Activated CD8-positive, alpha-beta T cell treated with anti-CD3 and anti-CD28 coated beads for 36 hours (primary cell): ENCODE data around the gene SERGEF. TPM values are rescaled to one million over a fixed set of nuclear protein-coding genes. Genes with fewer than 3 reads are reported as not detected.

Experiments used
- ATAC-seq: fragments of 200-7000 bp; cut with Tn5 transposase; one replicate; pipeline ENCODE4 v1.10.0; 2021; ENCODE audit warnings: mild to moderate bottlenecking, moderate library complexity
- CTCF ChIA-PET: fragments of 350-600 bp; sonication (Branson Sonifier 250); formaldehyde crosslinking; loops from one replicate; lab custom pipeline; 2021; ENCODE audit warnings: antibody characterized with exemption; lab: Charles Lee
- POLR2A ChIA-PET: fragments of 350-600 bp; sonication (Branson Sonifier 250); formaldehyde crosslinking; loops from one replicate; lab custom pipeline; 2021; ENCODE audit warnings: antibody characterized with exemption; lab: Charles Lee
- DNase-seq: peaks from one replicate; pipeline ENCODE4 v3.0.0-alpha.2; 2020
- H3K27ac Mint-ChIP-seq: one replicate; pipeline ENCODE4 v1.8.0; 2021; ENCODE audit warnings: mild to moderate bottlenecking, mixed read lengths
- H3K27me3 Mint-ChIP-seq: one replicate; pipeline ENCODE4 v1.8.0; 2021; ENCODE audit warnings: mixed read lengths
- H3K36me3 Mint-ChIP-seq: one replicate; pipeline ENCODE4 v1.8.0; 2021; ENCODE audit warnings: low read depth, mixed read lengths
- H3K4me1 Mint-ChIP-seq: one replicate; pipeline ENCODE4 v1.8.0; 2021; ENCODE audit warnings: low read depth, mixed read lengths
- H3K4me3 Mint-ChIP-seq: one replicate; pipeline ENCODE4 v1.8.0; 2021; ENCODE audit warnings: mild to moderate bottlenecking, moderate library complexity, mixed read lengths
- H3K9me3 Mint-ChIP-seq: one replicate; pipeline ENCODE4 v1.8.0; 2021; ENCODE audit warnings: mixed read lengths
- intact Hi-C: fragments of 100-400 bp; cut with micrococcal nuclease; formaldehyde crosslinking; loops from one replicate; pipeline ENCODE4 v1.10.0; 2022
- total RNA-seq, 2 experiments: library from RNA; stranded (reverse); gene quantifications; one replicate each; pipeline ENCODE4 v1.2.3, GENCODE V29; 2021
- TF ChIP-seq, protein P1 (sequence below): fragments of 200-600 bp; IDR thresholded peaks from one replicate; pipeline ENCODE4 v1.8.0; 2022; ENCODE audit warnings: antibody characterized with exemption, mild to moderate bottlenecking

The SERGEF gene
- total RNA-seq, 2 experiments from 2014 or later, result 56.2 to 64.4 TPM

DNA sequence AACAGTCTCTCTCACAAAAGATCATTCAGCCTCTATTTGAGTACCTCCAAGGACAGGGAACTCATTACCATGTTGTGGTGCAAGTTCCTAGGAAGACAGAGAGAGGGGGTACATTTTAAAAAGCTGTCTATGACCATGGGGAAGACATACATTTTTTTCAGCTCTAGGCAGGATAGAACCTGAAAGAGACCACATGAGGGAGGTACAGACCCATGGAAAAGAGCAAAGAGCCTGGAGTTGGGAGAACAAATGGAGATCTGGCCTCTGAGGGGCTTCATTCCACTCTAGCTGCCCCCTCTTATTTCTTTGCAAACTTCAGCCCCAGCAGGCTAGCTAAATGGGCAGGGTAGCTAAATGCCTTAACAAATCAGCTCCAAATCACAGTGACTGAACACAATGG lies 241.9 kb downstream of the SERGEF start:
- H3K4me1 Mint-ChIP-seq, result no peaks in the 10 kb centered on the region
- no peaks in the 10 kb centered on the region for H3K9me3 Mint-ChIP-seq
- TF ChIP-seq, protein P1, sequence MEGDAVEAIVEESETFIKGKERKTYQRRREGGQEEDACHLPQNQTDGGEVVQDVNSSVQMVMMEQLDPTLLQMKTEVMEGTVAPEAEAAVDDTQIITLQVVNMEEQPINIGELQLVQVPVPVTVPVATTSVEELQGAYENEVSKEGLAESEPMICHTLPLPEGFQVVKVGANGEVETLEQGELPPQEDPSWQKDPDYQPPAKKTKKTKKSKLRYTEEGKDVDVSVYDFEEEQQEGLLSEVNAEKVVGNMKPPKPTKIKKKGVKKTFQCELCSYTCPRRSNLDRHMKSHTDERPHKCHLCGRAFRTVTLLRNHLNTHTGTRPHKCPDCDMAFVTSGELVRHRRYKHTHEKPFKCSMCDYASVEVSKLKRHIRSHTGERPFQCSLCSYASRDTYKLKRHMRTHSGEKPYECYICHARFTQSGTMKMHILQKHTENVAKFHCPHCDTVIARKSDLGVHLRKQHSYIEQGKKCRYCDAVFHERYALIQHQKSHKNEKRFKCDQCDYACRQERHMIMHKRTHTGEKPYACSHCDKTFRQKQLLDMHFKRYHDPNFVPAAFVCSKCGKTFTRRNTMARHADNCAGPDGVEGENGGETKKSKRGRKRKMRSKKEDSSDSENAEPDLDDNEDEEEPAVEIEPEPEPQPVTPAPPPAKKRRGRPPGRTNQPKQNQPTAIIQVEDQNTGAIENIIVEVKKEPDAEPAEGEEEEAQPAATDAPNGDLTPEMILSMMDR, result no peak
- H3K27me3 Mint-ChIP-seq, result no peaks in the 10 kb centered on the region
- ATAC-seq, result no peak
- ChIA-PET CTCF (no interaction called here), POLR2A (no interaction called here)
- no peaks in the 10 kb centered on the region for H3K36me3 Mint-ChIP-seq
- intact Hi-C loops, result no loop called here
- DNase-seq, result no peak
- no peak overlapping the region for H3K27ac Mint-ChIP-seq
- H3K4me3 Mint-ChIP-seq, result no peak overlapping the region

DNA sequence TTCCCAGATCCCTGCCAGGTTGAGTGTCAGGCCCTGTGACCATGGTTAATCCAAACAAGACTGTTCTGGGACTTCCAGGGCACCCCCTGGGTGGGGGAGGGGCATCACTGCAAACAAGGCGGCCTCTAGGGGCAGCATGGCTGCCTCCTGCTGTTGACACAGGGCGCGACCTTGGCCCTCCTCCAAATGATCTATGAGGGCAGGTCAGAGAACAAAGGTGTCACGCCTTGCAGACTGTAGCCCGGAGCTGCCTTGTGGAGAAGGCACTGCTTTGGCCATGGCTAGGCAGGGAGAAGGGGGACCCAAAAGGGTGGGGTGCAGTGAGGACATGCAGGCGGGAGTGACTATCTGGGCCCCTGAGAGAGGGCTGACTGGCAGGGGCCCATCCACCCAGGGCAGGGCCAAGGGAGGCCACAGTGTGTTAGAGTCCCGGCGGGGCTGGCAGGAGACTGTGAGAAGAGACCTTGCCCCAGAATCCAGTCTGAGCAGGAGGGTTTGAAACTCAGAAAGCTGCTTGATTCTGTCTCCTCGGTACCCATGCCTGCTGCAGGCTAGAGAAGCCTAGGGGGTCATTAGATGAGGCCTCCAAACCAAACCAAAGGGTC lies 242.7 kb downstream of the SERGEF start:
- ChIA-PET POLR2A (no interaction called here), CTCF (no interaction called here)
- no peaks in the 10 kb centered on the region for H3K9me3 Mint-ChIP-seq
- ATAC-seq (no peak), DNase-seq (peak; percentile 31)
- H3K4me3 Mint-ChIP-seq, result no peak overlapping the region
- intact Hi-C loops, result no loop called here
- H3K36me3 Mint-ChIP-seq, result no peaks in the 10 kb centered on the region
- no peak overlapping the region for H3K27ac Mint-ChIP-seq
- H3K27me3 Mint-ChIP-seq, result no peaks in the 10 kb centered on the region
- TF ChIP-seq, protein P1, result peak; percentile 17
- H3K4me1 Mint-ChIP-seq, result no peaks in the 10 kb centered on the region

DNA sequence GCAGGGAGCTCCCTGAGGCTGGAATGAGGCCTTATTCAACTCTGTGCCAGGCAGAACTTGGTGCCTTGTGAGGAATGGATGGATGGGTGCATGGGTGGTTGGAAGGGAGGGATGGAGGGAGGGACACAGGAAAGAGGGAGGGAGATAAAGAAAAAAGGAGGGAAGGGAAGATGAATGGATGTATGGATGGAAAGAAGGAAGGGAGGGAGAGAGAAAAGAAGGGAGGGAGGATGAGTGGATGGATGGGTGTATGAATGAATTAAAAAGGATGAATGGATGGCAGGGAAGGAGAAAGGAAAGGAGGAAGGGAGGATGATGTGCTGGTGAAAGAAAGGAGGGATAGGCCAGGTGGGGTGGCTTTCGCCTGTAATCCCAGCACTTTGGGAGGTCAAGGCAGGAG lies 243.6 kb downstream of the SERGEF start:
- TF ChIP-seq, protein P1, result no peak
- POLR2A ChIA-PET, result no interaction called here
- Mint-ChIP-seq H3K36me3 (no peaks in the 10 kb centered on the region), H3K27me3 (peaks cover under 1% of the 10 kb centered on the region), H3K4me3 (no peak overlapping the region), H3K9me3 (no peaks in the 10 kb centered on the region), H3K27ac (no peak overlapping the region), H3K4me1 (no peaks in the 10 kb centered on the region)
- intact Hi-C loops, result no loop called here
- DNase-seq, result no peak
- CTCF ChIA-PET, result no interaction called here
- no peak for ATAC-seq

DNA sequence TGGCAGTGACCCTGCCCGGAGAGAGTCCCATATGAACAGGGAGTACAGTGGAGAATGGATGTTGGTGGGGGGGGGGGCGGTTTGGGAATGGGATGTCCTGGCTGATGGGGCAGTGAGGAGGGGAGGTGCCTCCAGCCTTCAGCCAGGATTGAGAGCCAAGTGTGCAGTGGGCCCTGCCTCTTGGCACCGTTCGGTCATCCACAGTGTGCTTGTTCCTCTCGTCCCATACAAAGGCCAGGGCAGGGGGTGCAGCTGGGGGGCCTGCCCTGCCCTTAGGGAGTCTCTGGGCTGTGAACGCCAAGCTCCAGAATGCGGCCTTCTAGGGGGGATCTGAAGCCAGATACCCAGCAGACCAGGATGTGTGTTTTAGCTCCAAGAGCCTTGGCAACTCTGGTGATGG lies 244.3 kb downstream of the SERGEF start:
- Mint-ChIP-seq H3K4me3 (no peak overlapping the region), H3K4me1 (no peaks in the 10 kb centered on the region)
- CTCF ChIA-PET, result interaction anchor here (1.3 kb wide), 1 partner anchor 37 kb away, joined by 3 read pairs; no protein-coding TSS in a partner anchor

DNA sequence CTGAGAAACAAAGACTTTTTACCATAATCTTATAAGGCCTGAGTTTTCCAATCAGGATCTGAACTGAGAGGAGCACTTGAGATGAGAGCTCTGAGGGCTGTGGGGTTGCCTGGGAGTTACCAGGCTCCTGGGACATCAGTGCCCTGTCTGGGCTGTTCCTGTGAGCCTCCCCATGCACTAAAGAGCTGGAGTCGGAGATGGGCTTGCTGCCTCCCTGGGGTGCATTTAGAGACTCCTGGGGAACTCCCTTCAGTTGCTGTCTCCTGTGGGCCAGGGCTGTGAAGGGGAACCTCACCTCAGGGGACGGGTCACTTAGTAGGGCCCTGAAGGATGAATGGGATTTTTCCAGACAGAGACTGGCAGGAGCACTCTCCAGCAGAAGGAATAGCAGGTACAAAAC lies 244.9 kb downstream of the SERGEF start:
- Mint-ChIP-seq H3K27me3 (peaks cover 3% of the 10 kb centered on the region), H3K27ac (no peak overlapping the region), H3K4me3 (no peak overlapping the region), H3K36me3 (no peaks in the 10 kb centered on the region), H3K9me3 (no peaks in the 10 kb centered on the region), H3K4me1 (no peaks in the 10 kb centered on the region)
- DNase-seq (no peak), ATAC-seq (no peak)
- intact Hi-C loops, result no loop called here
- POLR2A ChIA-PET, result no interaction called here
- CTCF ChIA-PET, result interaction anchor here (1.3 kb wide), 1 partner anchor 37 kb away, joined by 3 read pairs; no protein-coding TSS in a partner anchor
- TF ChIP-seq, protein P1, result no peak

More for the DNA sequence above, 244.3 kb downstream of the SERGEF start:
- TF ChIP-seq, protein P1, result no peak
- Mint-ChIP-seq H3K9me3 (no peaks in the 10 kb centered on the region), H3K36me3 (no peaks in the 10 kb centered on the region), H3K27me3 (peaks cover 3% of the 10 kb centered on the region), H3K27ac (no peak overlapping the region)
- POLR2A ChIA-PET, result no interaction called here
- ATAC-seq, result no peak
- intact Hi-C loops, result no loop called here
- no peak for DNase-seq
